ENCODE data around the gene PDILT. TPM values are rescaled to one million over a fixed set of nuclear protein-coding genes. Genes with fewer than 3 reads are reported as not detected.
"Not testable (repeated sequence)": the region's sequence is repeated elsewhere in the genome, so short reads cannot be mapped to it uniquely, and the experiment has no call there.

PDILT gene, protein sequence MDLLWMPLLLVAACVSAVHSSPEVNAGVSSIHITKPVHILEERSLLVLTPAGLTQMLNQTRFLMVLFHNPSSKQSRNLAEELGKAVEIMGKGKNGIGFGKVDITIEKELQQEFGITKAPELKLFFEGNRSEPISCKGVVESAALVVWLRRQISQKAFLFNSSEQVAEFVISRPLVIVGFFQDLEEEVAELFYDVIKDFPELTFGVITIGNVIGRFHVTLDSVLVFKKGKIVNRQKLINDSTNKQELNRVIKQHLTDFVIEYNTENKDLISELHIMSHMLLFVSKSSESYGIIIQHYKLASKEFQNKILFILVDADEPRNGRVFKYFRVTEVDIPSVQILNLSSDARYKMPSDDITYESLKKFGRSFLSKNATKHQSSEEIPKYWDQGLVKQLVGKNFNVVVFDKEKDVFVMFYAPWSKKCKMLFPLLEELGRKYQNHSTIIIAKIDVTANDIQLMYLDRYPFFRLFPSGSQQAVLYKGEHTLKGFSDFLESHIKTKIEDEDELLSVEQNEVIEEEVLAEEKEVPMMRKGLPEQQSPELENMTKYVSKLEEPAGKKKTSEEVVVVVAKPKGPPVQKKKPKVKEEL
- polyA plus RNA-seq (ENCODE audit: low read depth in 6 of 6) = not detected

DNA sequence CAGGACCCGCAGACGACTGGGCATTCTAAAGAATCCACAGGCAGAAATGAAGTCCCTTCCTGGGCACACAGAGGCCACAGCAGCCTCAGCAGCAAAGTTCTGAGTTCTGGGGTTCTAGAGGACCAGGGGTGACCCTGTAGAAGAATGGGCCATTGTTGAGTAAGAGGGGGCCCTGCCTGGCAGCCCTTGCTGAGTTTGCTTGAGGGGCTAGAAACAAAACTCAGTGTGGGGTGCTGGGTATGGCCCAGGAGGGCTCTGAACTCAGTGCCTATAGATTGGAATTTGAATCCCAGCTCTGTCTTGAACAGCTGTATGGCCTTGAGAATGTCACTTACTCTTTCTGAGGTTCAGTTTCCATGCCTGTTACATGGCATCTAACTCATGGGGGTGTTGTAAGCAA is at the start of gene PDILT:
Gene PDILT, minus strand, starts transcription at position 101 of the 400 bp plus-strand sequence. CDS start 5,437 bp downstream, outside the sequence.
- ATAC-seq (ENCODE audit: low read depth in 2 of 2) = no peak
- no peaks in the 10 kb centered on the region for H3K9me3 Mint-ChIP-seq
- H3K4me1 Mint-ChIP-seq = peaks cover 3 to 5% (median 5%) of the 10 kb centered on the region in 3 donors
- H3K27ac Mint-ChIP-seq = no peak within 1 kb of the TSS
- no peaks in the 10 kb centered on the region for H3K36me3 Mint-ChIP-seq
- no peak for DNase-seq
- peaks cover 0 to 16% (median 8%) of the 10 kb centered on the region in 3 donors for H3K27me3 Mint-ChIP-seq
- H3K4me3 Mint-ChIP-seq = no peak within 1 kb of the TSS

- not testable (repeated sequence) for H3K4me3 Mint-ChIP-seq; DNase-seq; H3K27ac Mint-ChIP-seq; H3K36me3 Mint-ChIP-seq; H3K9me3 Mint-ChIP-seq; H3K27me3 Mint-ChIP-seq; H3K4me1 Mint-ChIP-seq; ATAC-seq (ENCODE audit: low read depth in 2 of 2)
Observed at GRCh38 chr16:20453633-20454032, 49.1 kb upstream of the PDILT start.

DNA sequence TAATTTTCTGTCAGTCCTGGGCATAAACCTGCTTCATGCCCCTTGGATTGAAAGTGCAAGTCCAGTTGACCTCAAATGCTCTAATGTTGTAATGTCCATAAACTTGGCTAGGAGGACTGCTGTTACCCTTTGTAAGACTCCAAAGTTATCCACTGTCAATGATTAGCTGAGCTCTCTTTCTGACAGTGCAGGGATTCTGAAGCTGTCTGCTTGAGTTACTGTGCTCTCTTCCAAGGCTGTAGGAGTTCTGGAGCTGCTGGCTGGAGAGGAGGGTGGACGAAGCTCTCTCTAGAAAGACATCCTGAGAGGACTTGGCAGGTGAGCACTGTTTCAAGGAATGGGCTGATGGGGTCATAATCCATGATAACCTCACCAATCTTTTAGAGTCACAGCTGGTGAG is 46.8 kb upstream of the PDILT start, which contains the start of gene ACSM2A:
Gene ACSM2A, plus strand, starts transcription at position 158 of the 400 bp plus-strand sequence. CDS start 8,594 bp downstream, outside the sequence.
- not testable (repeated sequence) for H3K4me1 Mint-ChIP-seq; H3K27ac Mint-ChIP-seq; DNase-seq; H3K9me3 Mint-ChIP-seq; ATAC-seq (ENCODE audit: low read depth in 2 of 2); H3K36me3 Mint-ChIP-seq; H3K4me3 Mint-ChIP-seq; H3K27me3 Mint-ChIP-seq

DNA sequence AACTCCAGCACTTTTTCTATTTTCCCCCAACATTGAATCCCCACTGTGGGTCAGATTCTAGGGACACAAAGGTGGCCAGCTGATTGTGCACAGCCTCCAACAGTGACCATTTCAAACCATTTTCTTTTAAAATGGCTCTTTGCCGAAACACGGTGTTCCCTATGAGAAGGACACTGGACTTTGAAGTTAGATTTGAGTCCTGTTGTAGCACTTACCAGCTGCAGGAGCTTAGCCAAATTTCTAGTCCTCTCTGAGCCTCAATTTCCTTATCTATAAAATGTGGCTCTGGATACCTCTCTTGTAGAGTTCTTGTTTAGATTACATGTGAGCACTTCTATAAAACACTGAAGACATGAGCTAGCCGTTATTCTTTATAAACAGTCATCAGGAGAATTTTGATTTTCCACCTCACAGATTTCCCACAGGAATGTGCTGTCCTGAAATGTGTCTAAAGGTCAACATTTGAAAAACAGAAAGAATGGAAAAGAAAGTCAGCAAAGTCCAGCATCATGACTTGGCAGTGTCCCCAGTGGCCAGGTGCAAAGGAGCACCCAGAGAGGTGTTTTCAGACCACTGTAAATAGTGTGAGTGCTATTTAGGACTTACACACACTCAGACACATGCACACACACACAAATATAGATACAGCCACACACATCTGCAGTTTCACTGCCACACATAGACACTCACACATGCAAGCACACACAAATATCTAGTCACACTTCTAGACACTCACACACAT is 42.3 kb upstream of the PDILT start:
- not testable (repeated sequence) for ATAC-seq (ENCODE audit: low read depth in 2 of 2); H3K4me3 Mint-ChIP-seq; H3K4me1 Mint-ChIP-seq; H3K27ac Mint-ChIP-seq; H3K27me3 Mint-ChIP-seq; H3K36me3 Mint-ChIP-seq; DNase-seq; H3K9me3 Mint-ChIP-seq

DNA sequence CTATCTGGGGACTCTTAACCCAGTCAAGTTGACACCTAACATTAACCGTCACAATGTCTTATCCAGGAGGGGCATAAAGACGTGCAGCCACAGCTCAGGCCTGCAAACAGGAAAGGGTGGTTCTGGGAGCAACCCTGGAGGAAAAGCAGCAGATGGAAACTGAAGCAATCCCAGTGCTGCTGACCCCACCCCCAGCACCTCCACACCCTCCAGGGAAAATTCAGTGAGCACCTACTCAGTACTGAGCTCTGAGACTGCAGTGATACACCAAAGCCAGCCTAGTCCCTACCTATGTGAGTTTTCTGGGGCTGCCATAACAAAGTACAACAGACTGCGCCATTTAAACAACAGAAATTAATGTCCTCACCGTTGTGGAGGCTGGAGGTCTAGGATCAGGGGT is 37.3 kb upstream of the PDILT start:
- H3K27me3 Mint-ChIP-seq; H3K9me3 Mint-ChIP-seq; H3K36me3 Mint-ChIP-seq; ATAC-seq (ENCODE audit: low read depth in 2 of 2); DNase-seq; H3K4me1 Mint-ChIP-seq; H3K4me3 Mint-ChIP-seq; H3K27ac Mint-ChIP-seq: not testable (repeated sequence)

- Mint-ChIP-seq H3K4me3 (no peak overlapping the region), H3K27ac (no peak overlapping the region), H3K9me3 (no peaks in the 10 kb centered on the region), H3K27me3 (peaks cover under 1 to 10% (median 2%) of the 10 kb centered on the region in 3 donors), H3K4me1 (no peaks in the 10 kb centered on the region), H3K36me3 (no peaks in the 10 kb centered on the region)
- ATAC-seq (ENCODE audit: low read depth in 2 of 2) (no peak), DNase-seq (no peak)
Observed at GRCh38 chr16:20441191-20441590, 36.7 kb upstream of the PDILT start.

DNA sequence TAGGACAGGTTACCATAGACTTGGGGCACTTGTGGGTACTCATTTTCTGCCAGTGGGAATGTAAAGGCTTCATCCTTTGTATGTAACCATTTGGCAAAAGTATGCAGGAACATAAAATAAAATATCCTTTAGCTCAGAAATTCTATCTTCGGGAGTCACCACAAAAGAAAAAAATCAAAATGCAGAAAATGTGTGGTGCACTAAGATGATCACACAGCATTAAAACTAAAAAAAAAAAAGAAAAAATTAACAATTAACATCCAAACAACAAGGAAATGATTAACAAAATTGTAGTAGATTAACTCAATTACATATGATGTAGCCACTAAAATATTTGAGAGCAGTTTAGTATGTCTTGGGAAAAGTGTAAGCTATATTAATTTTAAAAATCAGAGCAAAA is 36.2 kb upstream of the PDILT start:
- not testable (repeated sequence) for H3K4me1 Mint-ChIP-seq; H3K27ac Mint-ChIP-seq; ATAC-seq (ENCODE audit: low read depth in 2 of 2); DNase-seq; H3K9me3 Mint-ChIP-seq; H3K4me3 Mint-ChIP-seq; H3K27me3 Mint-ChIP-seq; H3K36me3 Mint-ChIP-seq

- peaks cover 8 to 11% (median 10%) of the 10 kb centered on the region in 3 donors for H3K27me3 Mint-ChIP-seq
- not testable (repeated sequence) for H3K27ac Mint-ChIP-seq; ATAC-seq (ENCODE audit: low read depth in 2 of 2); H3K4me3 Mint-ChIP-seq; H3K4me1 Mint-ChIP-seq; H3K36me3 Mint-ChIP-seq; H3K9me3 Mint-ChIP-seq; DNase-seq
Observed at GRCh38 chr16:20439820-20440231, 35.3 kb upstream of the PDILT start.

GRCh38 chr16:20438950-20439349 is 34.4 kb upstream of the PDILT start:
- not testable (repeated sequence) for H3K9me3 Mint-ChIP-seq, H3K4me1 Mint-ChIP-seq

GRCh38 chr16:20430948-20431347 is 26.4 kb upstream of the PDILT start:
- Mint-ChIP-seq H3K36me3 (peaks cover 0 to 4% of the 10 kb centered on the region in 2 donors), H3K4me3 (no peak overlapping the region), H3K4me1 (no peaks in the 10 kb centered on the region), H3K27ac (no peak overlapping the region), H3K27me3 (peaks cover 5 to 30% (median 7%) of the 10 kb centered on the region in 3 donors), H3K9me3 (peaks cover 0 to 7% (median 0%) of the 10 kb centered on the region in 7 donors)
- DNase-seq (no peak), ATAC-seq (ENCODE audit: low read depth in 2 of 2) (no peak)

More at GRCh38 chr16:20438950-20439349, 34.4 kb upstream of the PDILT start:
- H3K27ac Mint-ChIP-seq; ATAC-seq (ENCODE audit: low read depth in 2 of 2); DNase-seq; H3K36me3 Mint-ChIP-seq; H3K4me3 Mint-ChIP-seq: not testable (repeated sequence)
- H3K27me3 Mint-ChIP-seq = peaks cover 8 to 14% (median 10%) of the 10 kb centered on the region in 3 donors

DNA sequence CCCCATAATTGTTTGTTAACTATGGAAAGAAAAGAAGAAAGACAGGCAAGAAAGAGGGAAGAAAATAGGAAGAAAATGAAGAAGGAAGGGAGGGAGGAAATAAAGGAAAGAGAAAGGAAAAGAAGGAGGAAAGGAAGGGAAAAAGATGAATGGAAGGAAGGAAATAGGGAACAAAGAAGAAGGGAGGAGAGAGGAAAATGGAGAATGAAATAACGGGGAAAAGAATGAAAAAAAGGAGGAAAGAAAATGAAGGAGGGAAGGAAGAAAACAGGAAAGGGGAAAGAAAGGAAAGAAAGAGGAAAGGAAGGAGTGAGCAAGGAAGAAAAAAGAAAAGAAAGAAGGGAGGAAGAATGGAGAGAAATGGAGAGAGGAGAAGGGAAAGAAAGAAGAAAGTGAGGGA is 25.9 kb upstream of the PDILT start:
- H3K4me1 Mint-ChIP-seq; ATAC-seq (ENCODE audit: low read depth in 2 of 2); H3K4me3 Mint-ChIP-seq; H3K9me3 Mint-ChIP-seq; H3K36me3 Mint-ChIP-seq; DNase-seq: not testable (repeated sequence)
- Mint-ChIP-seq H3K27me3 (peaks cover under 1 to 25% (median 7%) of the 10 kb centered on the region in 3 donors), H3K27ac (peak overlapping the region in 1 of 6 donors; percentile 73)

DNA sequence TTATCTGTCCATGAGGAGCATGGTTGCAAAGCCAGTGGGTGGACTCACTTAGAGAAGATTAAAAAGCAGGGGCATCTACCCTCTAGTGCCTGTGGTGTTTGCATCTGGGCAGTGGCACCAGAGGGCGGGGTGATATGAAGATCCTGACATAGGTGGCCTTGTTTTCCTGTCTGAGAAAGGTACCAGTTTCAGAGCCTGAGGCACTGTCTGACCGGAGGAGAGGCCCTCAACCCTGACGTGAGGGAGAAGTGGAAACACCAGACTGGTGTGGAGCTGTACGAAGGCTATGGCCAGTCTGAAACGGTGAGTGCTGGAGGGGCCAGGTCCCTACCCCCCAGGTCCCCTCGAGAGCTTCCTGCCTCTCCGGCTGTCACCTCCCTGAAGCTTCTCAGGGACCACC is 25.0 kb upstream of the PDILT start:
- H3K4me3 Mint-ChIP-seq; H3K27ac Mint-ChIP-seq; H3K9me3 Mint-ChIP-seq; DNase-seq; H3K36me3 Mint-ChIP-seq; H3K4me1 Mint-ChIP-seq; ATAC-seq (ENCODE audit: low read depth in 2 of 2): not testable (repeated sequence)
- peaks cover 0 to 24% (median 3%) of the 10 kb centered on the region in 3 donors for H3K27me3 Mint-ChIP-seq

DNA sequence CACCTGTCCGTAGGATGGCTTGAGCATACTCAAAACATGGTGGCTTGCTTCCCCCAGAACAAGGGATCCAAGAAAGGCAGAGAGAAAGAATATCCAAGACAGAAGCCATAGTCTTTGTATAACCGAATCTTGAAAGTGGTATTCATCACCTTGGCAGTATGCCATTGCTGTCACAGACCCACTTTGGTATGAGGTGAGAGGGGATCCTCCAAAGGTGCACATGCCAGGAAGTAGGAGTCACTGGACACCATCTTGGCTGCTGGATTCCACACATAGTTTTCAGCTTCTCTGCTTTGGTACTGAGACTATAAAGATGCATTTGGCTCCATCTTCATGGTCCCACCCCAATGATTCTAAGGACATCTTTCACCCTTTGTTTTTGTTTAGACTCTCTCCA is 22.9 kb upstream of the PDILT start:
- peaks cover 5 to 24% (median 7%) of the 10 kb centered on the region in 3 donors for H3K27me3 Mint-ChIP-seq
- H3K36me3 Mint-ChIP-seq; H3K4me1 Mint-ChIP-seq; ATAC-seq (ENCODE audit: low read depth in 2 of 2); DNase-seq; H3K27ac Mint-ChIP-seq; H3K9me3 Mint-ChIP-seq; H3K4me3 Mint-ChIP-seq: not testable (repeated sequence)

All from naive B cell (primary cell).